Natural killer cell (primary cell): Measurements from ENCODE around the gene FNBP1. TPM values are rescaled to one million over a fixed set of nuclear protein-coding genes. Genes with fewer than 3 reads are reported as not detected.

Experiments
- ATAC-seq, 3 donors: fragments of 150-1000 bp in 2 of 3; fragments of 200-7000 bp in 1 of 3; cut with Tn5 transposase; 1 replicate in 1 of 3; 2 replicates in 2 of 3; pipeline ENCODE4 v1.10.0; 2021; ENCODE audit warnings: mild to moderate bottlenecking in 2 of 3, moderate library complexity in 2 of 3
- DNase-seq, 2 donors: peaks; one replicate each; pipeline versions ENCODE4 v3.0.0 to v3.0.0-alpha.2; 2013 to 2021; ENCODE audit warnings: mixed read lengths in 1 of 2
- H3K27ac ChIP-seq: one replicate; pipeline ENCODE4 v1.5.1; 2013; ENCODE audit warnings: mild to moderate bottlenecking, low read length
- H3K27me3 ChIP-seq: one replicate; pipeline ENCODE4 v1.6.1; 2013; ENCODE audit warnings: low read length; ENCODE audit not compliant: control insufficient read depth, insufficient read depth
- H3K36me3 ChIP-seq: one replicate; pipeline ENCODE4 v1.6.1; 2013; ENCODE audit warnings: low read length; ENCODE audit not compliant: control insufficient read depth, insufficient read depth
- H3K4me1 ChIP-seq: one replicate; pipeline ENCODE4 v1.6.1; 2013; ENCODE audit warnings: low read length; ENCODE audit not compliant: control insufficient read depth, insufficient read depth
- H3K4me3 ChIP-seq: one replicate; pipeline ENCODE4 v1.5.1; 2013; ENCODE audit warnings: low read length
- H3K9me3 ChIP-seq: one replicate; pipeline ENCODE4 v1.6.1; 2013; ENCODE audit warnings: low read length; ENCODE audit not compliant: control insufficient read depth, insufficient read depth
- H3K27ac Mint-ChIP-seq, 2 donors: one replicate each; pipeline ENCODE4 v1.8.0; 2022; ENCODE audit warnings: mild to moderate bottlenecking in 2 of 2, mixed read lengths in 2 of 2, moderate library complexity in 1 of 2
- H3K27me3 Mint-ChIP-seq, 2 donors: one replicate each; pipeline ENCODE4 v1.8.0; 2022; ENCODE audit warnings: low read depth in 2 of 2, mixed read lengths in 2 of 2
- H3K36me3 Mint-ChIP-seq: one replicate; pipeline ENCODE4 v1.8.0; 2022; ENCODE audit warnings: mixed read lengths
- H3K4me1 Mint-ChIP-seq, 2 donors: one replicate each; pipeline ENCODE4 v1.8.0; 2022; ENCODE audit warnings: mixed read lengths in 2 of 2
- H3K4me3 Mint-ChIP-seq: one replicate; pipeline ENCODE4 v1.8.0; 2022; ENCODE audit warnings: mild to moderate bottlenecking, moderate library complexity, mixed read lengths
- H3K9me3 Mint-ChIP-seq, 2 donors: one replicate each; pipeline ENCODE4 v1.8.0; 2022; ENCODE audit warnings: mixed read lengths in 2 of 2
- CTCF ChIP-seq: fragments of 200-600 bp; IDR thresholded peaks from one replicate; pipeline ENCODE4 v1.8.0; 2022; ENCODE audit warnings: antibody characterized with exemption
- WGBS: methylation state at CpG from one replicate; pipeline ENCODE4 v1.1.7; 2013; ENCODE audit warnings: missing lambda C conversion rate; ENCODE audit not compliant: insufficient coverage; 5-methylcytosine and 5-hydroxymethylcytosine counted together
- intact Hi-C: fragments of 100-400 bp; cut with micrococcal nuclease; formaldehyde crosslinking; loops from one replicate; pipeline ENCODE4 v1.14.2; 2022
- total RNA-seq, 4 donors: library from RNA; stranded (reverse); fragments of 120-200 nt in 1 of 4; gene quantifications; one replicate each; pipeline versions ENCODE4 v1.2.3 to v1.2.4, GENCODE V29; 2013 to 2022

FNBP1 gene
- total RNA-seq, 3 donors from 2014 or later (not counting 1 experiment from before 2014, with no cell fraction given), result 177 to 209 (median 203) TPM

- no peaks in the 10 kb centered on the region for H3K4me1 ChIP-seq
- no peak for TF ChIP-seq CTCF
- H3K4me1 Mint-ChIP-seq, result peaks cover 12% of the 10 kb centered on the region in 2 donors
- no peak overlapping the region for H3K4me3 Mint-ChIP-seq
- no peaks in the 10 kb centered on the region for H3K27me3 ChIP-seq
- peak overlapping the region; percentile 65 to 68 for H3K27ac Mint-ChIP-seq
- ATAC-seq, result peak in 1 of 3 donors; percentile 15
- peaks cover 43% of the 10 kb centered on the region for H3K36me3 ChIP-seq
- intact Hi-C loops, result no loop called here
- H3K27ac ChIP-seq, result no peak overlapping the region
- H3K9me3 ChIP-seq, result no peaks in the 10 kb centered on the region
- 88% methylated on average over 14 of the region's 15 CpGs for WGBS
- peak in 1 of 2 donors; percentile 14 for DNase-seq
- H3K9me3 Mint-ChIP-seq, result no peaks in the 10 kb centered on the region
- peaks cover 12% of the 10 kb centered on the region for H3K36me3 Mint-ChIP-seq
- no peak overlapping the region for H3K4me3 ChIP-seq
- H3K27me3 Mint-ChIP-seq, result no peaks in the 10 kb centered on the region
Observed at GRCh38 chr9:129910628-129911567, 132.1 kb downstream of the FNBP1 start.

GRCh38 chr9:129909851-129910250 is 133.1 kb downstream of the FNBP1 start:
- H3K36me3 Mint-ChIP-seq, result peaks cover 20% of the 10 kb centered on the region
- Histone ChIP-seq H3K27ac (no peak overlapping the region), H3K4me1 (no peaks in the 10 kb centered on the region), H3K9me3 (no peaks in the 10 kb centered on the region), H3K27me3 (no peaks in the 10 kb centered on the region), H3K4me3 (no peak overlapping the region), H3K36me3 (peaks cover 41% of the 10 kb centered on the region)
- intact Hi-C loops, result no loop called here
- peaks cover 7 to 8% of the 10 kb centered on the region in 2 donors for H3K4me1 Mint-ChIP-seq
- H3K9me3 Mint-ChIP-seq, result no peaks in the 10 kb centered on the region
- H3K27me3 Mint-ChIP-seq, result no peaks in the 10 kb centered on the region
- no peak overlapping the region for H3K4me3 Mint-ChIP-seq
- 96% methylated on average over 9 of the region's 9 CpGs for WGBS
- ATAC-seq, result no peak
- TF ChIP-seq CTCF, result no peak
- no peak for DNase-seq
- H3K27ac Mint-ChIP-seq, result peak overlapping the region in 1 of 2 donors; percentile 65

- H3K4me3 ChIP-seq, result no peak overlapping the region
- WGBS, result 100% methylated on average over 2 of the region's 4 CpGs
- Mint-ChIP-seq H3K4me1 (peaks cover 7 to 13% of the 10 kb centered on the region in 2 donors), H3K36me3 (peaks cover 22% of the 10 kb centered on the region), H3K27ac (no peak overlapping the region), H3K4me3 (no peak overlapping the region), H3K9me3 (no peaks in the 10 kb centered on the region), H3K27me3 (no peaks in the 10 kb centered on the region)
- DNase-seq (no peak), ATAC-seq (no peak)
- no peaks in the 10 kb centered on the region for H3K4me1 ChIP-seq
- H3K27ac ChIP-seq, result no peak overlapping the region
- TF ChIP-seq CTCF, result no peak
- intact Hi-C loops, result no loop called here
- H3K9me3 ChIP-seq, result no peaks in the 10 kb centered on the region
- no peaks in the 10 kb centered on the region for H3K27me3 ChIP-seq
- peaks cover 49% of the 10 kb centered on the region for H3K36me3 ChIP-seq
Observed at GRCh38 chr9:129908906-129909305, 134.1 kb downstream of the FNBP1 start.
